Tibial artery (tissue), 4 donors: Measurements from ENCODE around the gene SPPL2A.

ENCODE experiments used
- DNase-seq, 2 donors: peaks; one replicate each; pipeline ENCODE4 v3.0.0-alpha.2; 2019
- H3K27ac ChIP-seq, 2 donors: fragments of 200-600 bp; sonication (generic) in 1 of 2; 1 replicate in 1 of 2; 2 replicates in 1 of 2; pipeline ENCODE4 v1.5.1; 2018 to 2019; ENCODE audit warnings: mild to moderate bottlenecking in 1 of 2
- H3K27me3 ChIP-seq, 2 donors: fragments of 200-600 bp; sonication (generic) in 1 of 2; one replicate each; pipeline versions ENCODE4 v1.5.1 to v1.6.0; 2016 to 2019
- H3K36me3 ChIP-seq, 3 donors: fragments of 200-600 bp; sonication (generic) in 2 of 3; one replicate each; pipeline ENCODE4 v1.5.1; 2016 to 2019; ENCODE audit warnings: mild to moderate bottlenecking in 2 of 3
- H3K4me1 ChIP-seq, 4 donors: fragments of 200-600 bp; sonication (generic) in 2 of 4; 1 replicate in 3 of 4; 2 replicates in 1 of 4; pipeline ENCODE4 v1.5.1; 2016 to 2019
- H3K4me3 ChIP-seq, 2 donors: fragments of 200-600 bp; sonication (generic) in 1 of 2; 1 replicate in 1 of 2; 2 replicates in 1 of 2; pipeline ENCODE4 v1.5.1; 2018 to 2019; ENCODE audit warnings: mild to moderate bottlenecking in 2 of 2
- H3K9me3 ChIP-seq, 3 donors: fragments of 200-600 bp; sonication (generic) in 1 of 3; one replicate each; pipeline ENCODE4 v1.5.1; 2016 to 2019
- CTCF ChIP-seq, 2 experiments: fragments of 200-600 bp in 1 of 2; fragments of 450-650 bp in 1 of 2; IDR thresholded peaks; one replicate each; pipeline ENCODE4 v1.5.1; 2017 to 2019; ENCODE audit warnings: antibody characterized with exemption in 2 of 2, mild to moderate bottlenecking in 1 of 2, moderate library complexity in 1 of 2
- intact Hi-C: fragments of 100-400 bp; cut with DNase I; formaldehyde crosslinking; loops from one replicate; pipeline ENCODE4 v1.15.0; 2023; ENCODE audit warnings: low total_unique reads

SPPL2A gene

GRCh38 chr15:50726315-50726714, 39.2 kb downstream of the SPPL2A start:
- no peak for DNase-seq
- Histone ChIP-seq H3K9me3 (no peaks in the 10 kb centered on the region), H3K4me3 (no peak overlapping the region), H3K27ac (no peak overlapping the region), H3K27me3 (no peaks in the 10 kb centered on the region), H3K36me3 (peaks cover 45 to 79% (median 73%) of the 10 kb centered on the region in 3 donors), H3K4me1 (no peaks in the 10 kb centered on the region)
- intact Hi-C loops, result no loop called here
- no peak for TF ChIP-seq CTCF (IDR thresholded peaks at IDR 0.05)

GRCh38 chr15:50718700-50719125, 46.8 kb downstream of the SPPL2A start:
- Histone ChIP-seq H3K4me3 (no peak overlapping the region), H3K9me3 (no peaks in the 10 kb centered on the region), H3K27ac (no peak overlapping the region), H3K36me3 (peaks cover 35 to 67% (median 37%) of the 10 kb centered on the region in 3 donors), H3K27me3 (no peaks in the 10 kb centered on the region), H3K4me1 (no peaks in the 10 kb centered on the region)
- intact Hi-C loops, result no loop called here
- no peak for DNase-seq
- TF ChIP-seq CTCF (IDR thresholded peaks at IDR 0.05), result no peak

- peaks cover 0 to 37% (median 9%) of the 10 kb centered on the region in 3 donors for H3K36me3 ChIP-seq
- H3K27me3 ChIP-seq, result no peaks in the 10 kb centered on the region
- H3K27ac ChIP-seq, result no peak overlapping the region
- no peaks in the 10 kb centered on the region for H3K9me3 ChIP-seq
- intact Hi-C loops, result no loop called here
- DNase-seq, result no peak
- H3K4me3 ChIP-seq, result no peak overlapping the region
- TF ChIP-seq CTCF (IDR thresholded peaks at IDR 0.05), result no peak
- H3K4me1 ChIP-seq, result no peaks in the 10 kb centered on the region
Observed at GRCh38 chr15:50712018-50712417, 53.5 kb downstream of the SPPL2A start.

GRCh38 chr15:50710585-50710984, 54.9 kb downstream of the SPPL2A start:
- Histone ChIP-seq H3K4me3 (no peak overlapping the region), H3K9me3 (no peaks in the 10 kb centered on the region), H3K27me3 (no peaks in the 10 kb centered on the region), H3K4me1 (no peaks in the 10 kb centered on the region), H3K27ac (no peak overlapping the region), H3K36me3 (peaks cover 0 to 45% (median 9%) of the 10 kb centered on the region in 3 donors)
- intact Hi-C loops, result no loop called here
- no peak for TF ChIP-seq CTCF (IDR thresholded peaks at IDR 0.05)
- DNase-seq, result no peak

GRCh38 chr15:50707878-50708427, 57.6 kb downstream of the SPPL2A start:
- TF ChIP-seq CTCF (IDR thresholded peaks at IDR 0.05), result no peak
- intact Hi-C loops, result no loop called here
- no peak for DNase-seq
- Histone ChIP-seq H3K36me3 (peaks cover 0 to 46% (median 15%) of the 10 kb centered on the region in 3 donors), H3K9me3 (no peaks in the 10 kb centered on the region), H3K4me1 (no peaks in the 10 kb centered on the region), H3K4me3 (no peak overlapping the region), H3K27ac (no peak overlapping the region), H3K27me3 (no peaks in the 10 kb centered on the region)
